Measurements from ENCODE around the gene TNFRSF18. TPM values are rescaled to one million over a fixed set of nuclear protein-coding genes. Genes with fewer than 3 reads are reported as not detected.

The TNFRSF18 gene
- total and polyA plus RNA-seq, 10 of the 15 experiments (the other 5 are each of a cell fraction or from before 2014, with no cell fraction given), result 0.18 to 7.5 (median 1.5) TPM; not detected in 1

DNA sequence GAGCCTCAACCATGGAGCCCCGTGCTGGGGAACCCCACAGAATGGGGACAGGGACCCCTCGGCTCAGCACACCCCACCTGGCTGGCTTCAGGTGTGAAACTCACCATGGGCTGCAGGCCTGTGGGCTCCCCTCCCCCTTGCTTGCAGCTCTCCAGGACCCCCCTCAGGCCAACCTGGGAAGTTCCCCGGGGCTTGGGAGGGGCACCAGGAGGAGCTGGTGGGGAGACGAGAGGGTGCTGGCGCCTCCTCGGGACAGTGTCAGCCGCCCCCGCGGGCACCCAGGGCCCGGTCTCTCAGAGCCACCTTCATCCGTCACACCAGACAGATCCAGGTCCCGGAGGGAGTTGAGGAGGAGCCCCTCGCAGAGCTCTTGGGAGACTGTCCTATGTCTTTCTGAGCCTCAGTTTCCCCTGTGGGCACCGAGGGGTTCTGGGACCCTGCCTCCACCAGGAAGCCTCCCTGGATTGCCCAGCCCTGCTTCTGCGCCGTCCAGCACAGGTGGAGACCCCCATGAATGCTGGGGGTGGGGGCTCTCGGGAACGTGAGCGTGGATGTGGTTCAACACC, 657 bp upstream of the TNFRSF18 start (continued):
- no peak for TF ChIP-seq RBBP5 (conservative IDR thresholded peaks at IDR 0.05)
- TF ChIP-seq, protein P1, sequence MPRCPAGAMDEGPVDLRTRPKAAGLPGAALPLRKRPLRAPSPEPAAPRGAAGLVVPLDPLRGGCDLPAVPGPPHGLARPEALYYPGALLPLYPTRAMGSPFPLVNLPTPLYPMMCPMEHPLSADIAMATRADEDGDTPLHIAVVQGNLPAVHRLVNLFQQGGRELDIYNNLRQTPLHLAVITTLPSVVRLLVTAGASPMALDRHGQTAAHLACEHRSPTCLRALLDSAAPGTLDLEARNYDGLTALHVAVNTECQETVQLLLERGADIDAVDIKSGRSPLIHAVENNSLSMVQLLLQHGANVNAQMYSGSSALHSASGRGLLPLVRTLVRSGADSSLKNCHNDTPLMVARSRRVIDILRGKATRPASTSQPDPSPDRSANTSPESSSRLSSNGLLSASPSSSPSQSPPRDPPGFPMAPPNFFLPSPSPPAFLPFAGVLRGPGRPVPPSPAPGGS (IDR thresholded peaks at IDR 0.05; ENCODE audit: borderline replicate concordance, insufficient read depth, low read depth, low read length, poor library complexity, severe bottlenecking), result no peak
- TF ChIP-seq WRNIP1 (IDR thresholded peaks at IDR 0.05; ENCODE audit: borderline replicate concordance, low read depth, low read length), result no peak
- TF ChIP-seq RFX5 (IDR thresholded peaks at IDR 0.05; ENCODE audit: low read depth, low read length), result no peak
- TF ChIP-seq HCFC1 (IDR thresholded peaks at IDR 0.05; ENCODE audit: low read length), result no peak

DNA sequence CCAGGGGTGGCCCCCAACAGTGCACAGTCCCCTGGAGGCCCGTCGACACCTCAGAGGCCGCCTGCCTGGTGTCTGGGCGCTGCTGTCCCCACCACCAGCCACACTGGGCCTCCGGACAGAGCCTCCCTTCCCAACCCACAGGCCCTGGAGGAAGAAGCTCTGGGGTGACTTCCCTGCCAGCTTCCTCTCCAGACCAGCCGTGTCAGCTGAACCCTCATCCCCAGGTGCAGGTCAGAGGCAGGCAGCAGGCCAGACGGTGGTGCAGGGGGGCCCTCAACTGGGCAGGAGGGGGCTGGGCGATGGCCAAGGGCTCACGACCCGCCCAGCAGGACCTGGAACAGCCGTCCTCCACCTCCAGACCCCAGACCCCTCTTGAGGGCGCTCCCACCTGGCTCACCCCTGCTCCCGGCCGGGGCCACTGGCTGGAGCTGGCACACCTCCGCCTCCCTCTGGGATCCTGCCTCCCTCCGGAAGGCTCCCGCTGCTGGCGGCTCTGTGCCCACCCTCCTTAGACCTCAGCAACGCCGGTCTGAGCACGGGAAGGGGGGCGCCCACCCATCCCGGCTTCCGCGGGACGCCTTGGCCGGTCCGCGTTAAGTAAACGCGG, 520 bp downstream of the TNFRSF18 start:
- peaks cover 28% of the 10 kb centered on the region for H3K4me1 ChIP-seq (ENCODE audit: control insufficient read depth, insufficient read depth, low read length)
- POLR2A ChIA-PET, result interaction anchor here (0.9 to 1.3 kb wide), 3 partner anchors 34 to 45 kb away, joined by 3 to 4 read pairs (median 3); no protein-coding TSS in a partner anchor
- ATAC-seq (peak; percentile 2; the same call in 1 of the 3 replicates), DNase-seq (ENCODE audit: low read depth, low spot score) (no peak), FAIRE-seq (no peak)
- H3K9me3 ChIP-seq (replicated peaks; ENCODE audit: control insufficient read depth, insufficient read depth, low read length), result no peaks in the 10 kb centered on the region
- no TSS peak for BruUV-seq (replicated peaks)
- RAD21 ChIA-PET (ENCODE audit: unreplicated experiment), result interaction anchor here (0.9 to 2.1 kb wide), 6 partner anchors 25 to 86 kb away, joined by 3 to 10 read pairs (median 5); no protein-coding TSS in a partner anchor
- SMC1A ChIA-PET (ENCODE audit: uncharacterized antibody, unreplicated experiment), result interaction anchor here (1.0 to 1.5 kb wide), 2 partner anchors 45 to 84 kb away, joined by 3 to 4 read pairs; no protein-coding TSS in a partner anchor
- WGBS (ENCODE audit: insufficient coverage, insufficient replicate concordance, low lambda C conversion rate, missing lambda C conversion rate), result 11% methylated on average over 31 of the region's 31 CpGs
- H3K79me2 ChIP-seq (ENCODE audit: control insufficient read depth, insufficient read depth, low read length), result no peaks in the 10 kb centered on the region
- intact Hi-C loops (cut with micrococcal nuclease; ENCODE audit: unreplicated experiment), result no loop called here
- H4K20me1 ChIP-seq (ENCODE audit: control insufficient read depth, insufficient read depth), result no peaks in the 10 kb centered on the region
- H3K27me3 ChIP-seq (replicated peaks in 1 of 2; ENCODE audit: control insufficient read depth in 2 of 2, insufficient read depth in 2 of 2, low read length in 1 of 2), result peaks cover 0 to 8% of the 10 kb centered on the region in 2 experiments; a peak in 1 of 4 replicates
- TF ChIP-seq RAD21 (IDR thresholded peaks at IDR 0.05; ENCODE audit: insufficient read depth, low read depth, low read length), result 0 out of 2 replicates have a peak, but pooled peaks have one; percentile 8
- TF ChIP-seq, protein P2, sequence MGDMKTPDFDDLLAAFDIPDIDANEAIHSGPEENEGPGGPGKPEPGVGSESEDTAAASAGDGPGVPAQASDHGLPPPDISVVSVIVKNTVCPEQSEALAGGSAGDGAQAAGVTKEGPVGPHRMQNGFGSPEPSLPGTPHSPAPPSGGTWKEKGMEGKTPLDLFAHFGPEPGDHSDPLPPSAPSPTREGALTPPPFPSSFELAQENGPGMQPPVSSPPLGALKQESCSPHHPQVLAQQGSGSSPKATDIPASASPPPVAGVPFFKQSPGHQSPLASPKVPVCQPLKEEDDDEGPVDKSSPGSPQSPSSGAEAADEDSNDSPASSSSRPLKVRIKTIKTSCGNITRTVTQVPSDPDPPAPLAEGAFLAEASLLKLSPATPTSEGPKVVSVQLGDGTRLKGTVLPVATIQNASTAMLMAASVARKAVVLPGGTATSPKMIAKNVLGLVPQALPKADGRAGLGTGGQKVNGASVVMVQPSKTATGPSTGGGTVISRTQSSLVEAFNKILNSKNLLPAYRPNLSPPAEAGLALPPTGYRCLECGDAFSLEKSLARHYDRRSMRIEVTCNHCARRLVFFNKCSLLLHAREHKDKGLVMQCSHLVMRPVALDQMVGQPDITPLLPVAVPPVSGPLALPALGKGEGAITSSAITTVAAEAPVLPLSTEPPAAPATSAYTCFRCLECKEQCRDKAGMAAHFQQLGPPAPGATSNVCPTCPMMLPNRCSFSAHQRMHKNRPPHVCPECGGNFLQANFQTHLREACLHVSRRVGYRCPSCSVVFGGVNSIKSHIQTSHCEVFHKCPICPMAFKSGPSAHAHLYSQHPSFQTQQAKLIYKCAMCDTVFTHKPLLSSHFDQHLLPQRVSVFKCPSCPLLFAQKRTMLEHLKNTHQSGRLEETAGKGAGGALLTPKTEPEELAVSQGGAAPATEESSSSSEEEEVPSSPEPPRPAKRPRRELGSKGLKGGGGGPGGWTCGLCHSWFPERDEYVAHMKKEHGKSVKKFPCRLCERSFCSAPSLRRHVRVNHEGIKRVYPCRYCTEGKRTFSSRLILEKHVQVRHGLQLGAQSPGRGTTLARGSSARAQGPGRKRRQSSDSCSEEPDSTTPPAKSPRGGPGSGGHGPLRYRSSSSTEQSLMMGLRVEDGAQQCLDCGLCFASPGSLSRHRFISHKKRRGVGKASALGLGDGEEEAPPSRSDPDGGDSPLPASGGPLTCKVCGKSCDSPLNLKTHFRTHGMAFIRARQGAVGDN (IDR thresholded peaks at IDR 0.05), result no peak
- peak overlapping the region; percentile 15; the same call in 1 of the 2 replicates for H2AFZ ChIP-seq (ENCODE audit: control insufficient read depth, low read depth, low read length)
- CTCF ChIA-PET, result interaction anchor here (2.0 kb wide), 1 partner anchor 85 kb away, joined by 25 read pairs; no protein-coding TSS in a partner anchor
- no peak overlapping the region for H3K27ac ChIP-seq (ENCODE audit: control insufficient read depth, insufficient read depth)
- in situ Hi-C loops (cut with MboI), result no loop called here
- no peak overlapping the region for H3K4me3 ChIP-seq
- no peak overlapping the region; the same call in 1 of the 2 replicates for H3K9ac ChIP-seq (ENCODE audit: control insufficient read depth, insufficient read depth, low read length)
- no peaks in the 10 kb centered on the region for H3K36me3 ChIP-seq (ENCODE audit: control insufficient read depth in 2 of 2, insufficient read depth in 2 of 2, low read length in 1 of 2)
- peak overlapping the region; percentile 89 for H3K4me2 ChIP-seq (ENCODE audit: control insufficient read depth, insufficient read depth)
